ENCODE measurements around the gene SCRN1. TPM values are rescaled to one million over a fixed set of nuclear protein-coding genes. Genes with fewer than 3 reads are reported as not detected.

SCRN1 gene
- total RNA-seq, 1 donor from 2014 or later: 36.1 TPM

GRCh38 chr7:29977886-29978651 is 11.5 kb downstream of the SCRN1 start:
- Histone ChIP-seq H3K4me1 (no peaks in the 10 kb centered on the region), H3K9me3 (no peaks in the 10 kb centered on the region), H3K4me3 (no peak overlapping the region), H3K27ac (no peak overlapping the region), H3K27me3 (no peaks in the 10 kb centered on the region), H3K36me3 (no peaks in the 10 kb centered on the region)
- DNase-seq (no peak), ATAC-seq (no peak)
- intact Hi-C loops (cut with DNase I): no loop called here
- TF ChIP-seq CTCF (IDR thresholded peaks at IDR 0.05): no peak

GRCh38 chr7:29976673-29977415 is 12.8 kb downstream of the SCRN1 start:
- Histone ChIP-seq H3K36me3 (no peaks in the 10 kb centered on the region), H3K4me3 (no peak overlapping the region), H3K27ac (no peak overlapping the region), H3K4me1 (no peaks in the 10 kb centered on the region), H3K27me3 (no peaks in the 10 kb centered on the region), H3K9me3 (no peaks in the 10 kb centered on the region)
- no peak for TF ChIP-seq CTCF (IDR thresholded peaks at IDR 0.05)
- DNase-seq (no peak), ATAC-seq (peak; percentile 47)
- intact Hi-C loops (cut with DNase I): no loop called here

GRCh38 chr7:29976266-29976665 is 13.3 kb downstream of the SCRN1 start:
- DNase-seq (no peak), ATAC-seq (peak; percentile 29)
- Histone ChIP-seq H3K4me3 (no peak overlapping the region), H3K27ac (no peak overlapping the region), H3K36me3 (no peaks in the 10 kb centered on the region), H3K9me3 (no peaks in the 10 kb centered on the region), H3K27me3 (no peaks in the 10 kb centered on the region), H3K4me1 (no peaks in the 10 kb centered on the region)
- intact Hi-C loops (cut with DNase I): no loop called here
- TF ChIP-seq CTCF (IDR thresholded peaks at IDR 0.05): no peak

- ATAC-seq: no peak
- no peak for DNase-seq
- Histone ChIP-seq H3K4me1 (no peaks in the 10 kb centered on the region), H3K27ac (no peak overlapping the region), H3K4me3 (no peak overlapping the region), H3K36me3 (no peaks in the 10 kb centered on the region), H3K27me3 (no peaks in the 10 kb centered on the region), H3K9me3 (no peaks in the 10 kb centered on the region)
- intact Hi-C loops (cut with DNase I): no loop called here
- TF ChIP-seq CTCF (IDR thresholded peaks at IDR 0.05): no peak
These were observed 14.0 kb downstream of the SCRN1 start for GRCh38 chr7:29975561-29975960.

GRCh38 chr7:29974286-29974685 is 15.3 kb downstream of the SCRN1 start:
- no peak overlapping the region for H3K4me3 ChIP-seq
- H3K4me1 ChIP-seq: no peaks in the 10 kb centered on the region
- TF ChIP-seq CTCF (IDR thresholded peaks at IDR 0.05): no peak
- DNase-seq: no peak
- no peaks in the 10 kb centered on the region for H3K36me3 ChIP-seq
- ATAC-seq: no peak
- H3K27me3 ChIP-seq: no peaks in the 10 kb centered on the region
- intact Hi-C loops (cut with DNase I): no loop called here
- H3K9me3 ChIP-seq: no peaks in the 10 kb centered on the region
- no peak overlapping the region for H3K27ac ChIP-seq
